ENCODE results near the gene FAM227A. TPM values are rescaled to one million over a fixed set of nuclear protein-coding genes. Genes with fewer than 3 reads are reported as not detected.

The FAM227A gene
- total and polyA plus RNA-seq, 2 of the 8 experiments (the other 6 are each of a cell fraction or from before 2014, with no cell fraction given): 2.1 to 3.9 TPM

- DNase-seq (ENCODE audit: low read depth in 1 of 2, low spot score in 2 of 2): no peak
- Histone ChIP-seq H2BK20ac (ENCODE audit: low read length) (no peak overlapping the region), H3K4me3 (ENCODE audit: extremely low read depth in 1 of 4, insufficient read depth in 2 of 4, low read depth in 3 of 4, low read length in 4 of 4) (no peak overlapping the region), H3K4me1 (replicated peaks in 1 of 4; ENCODE audit: control insufficient read depth in 3 of 4, insufficient read depth in 4 of 4, low read length in 3 of 4) (no peaks in the 10 kb centered on the region), H3K4me2 (ENCODE audit: insufficient read depth in 1 of 2, low read depth in 2 of 2, low read length in 2 of 2) (no peak overlapping the region), H3K27ac (ENCODE audit: low read depth, low read length) (no peak overlapping the region), H2BK12ac (ENCODE audit: low read depth, low read length) (no peak overlapping the region), H3K27me3 (replicated peaks in 1 of 4; ENCODE audit: control insufficient read depth in 3 of 4, extremely low read depth in 1 of 4, insufficient read depth in 3 of 4, low read length in 3 of 4) (no peaks in the 10 kb centered on the region), H3K18ac (ENCODE audit: extremely low read depth, low read length) (no peak overlapping the region), H3K23me2 (ENCODE audit: low read depth, low read length) (no peaks in the 10 kb centered on the region), H4K8ac (ENCODE audit: extremely low read depth, insufficient read depth, low read length) (no peak overlapping the region), H3K79me2 (ENCODE audit: control insufficient read depth in 1 of 2, insufficient read depth in 2 of 2, low read length in 2 of 2) (no peaks in the 10 kb centered on the region), H3K56ac (replicated peaks; ENCODE audit: insufficient read length, low read depth, low read length) (no peak overlapping the region), H3K79me1 (ENCODE audit: low read depth, low read length) (no peaks in the 10 kb centered on the region), H2BK15ac (ENCODE audit: low read length) (no peak overlapping the region), H3K14ac (ENCODE audit: insufficient read length) (no peak overlapping the region), H3K23ac (ENCODE audit: insufficient read length) (no peak overlapping the region), H3K36me3 (ENCODE audit: control insufficient read depth in 2 of 4, insufficient read depth in 4 of 4, low read length in 3 of 4) (peaks cover 0 to 10% (median 7%) of the 10 kb centered on the region in 4 experiments; a peak in 5 of 8 replicates), H3K9ac (replicated peaks in 1 of 4; ENCODE audit: extremely low read depth in 1 of 4, low read depth in 3 of 4, low read length in 3 of 4) (no peak overlapping the region), H4K20me1 (replicated peaks in 1 of 2; ENCODE audit: control insufficient read depth in 1 of 2, insufficient read depth in 2 of 2, low read length in 2 of 2) (no peaks in the 10 kb centered on the region), H2AK5ac (ENCODE audit: low read depth, low read length) (no peak overlapping the region), H3K4ac (replicated peaks; ENCODE audit: insufficient read length, low read depth, low read length) (no peak overlapping the region), H2BK120ac (replicated peaks; ENCODE audit: low read depth, low read length) (no peak overlapping the region), H4K91ac (replicated peaks; ENCODE audit: insufficient read length, low read length) (no peak overlapping the region), H4K5ac (ENCODE audit: insufficient read length, low read depth, low read length) (no peak overlapping the region), H3K9me3 (ENCODE audit: insufficient read depth in 2 of 2, low read depth in 1 of 2, low read length in 1 of 2) (no peaks in the 10 kb centered on the region), H2AFZ (ENCODE audit: low read length) (no peak overlapping the region), H2BK5ac (ENCODE audit: low read depth, low read length) (no peak overlapping the region)
- POLR2A ChIA-PET (ENCODE audit: partially characterized antibody): no interaction called here
- 95% methylated on average over 3 of the region's 3 CpGs; no CpG with 5 or more reads in 1 of the 2 experiments for WGBS, 2 experiments (ENCODE audit: extremely low coverage in 1 of 2, insufficient coverage in 1 of 2, insufficient read length in 1 of 2, insufficient replicate concordance in 2 of 2, low coverage in 1 of 2, low lambda C conversion rate in 2 of 2, missing lambda C conversion rate in 1 of 2)
- no peak for FAIRE-seq
- CTCF ChIA-PET (ENCODE audit: partially characterized antibody): no interaction called here
- no peak for TF ChIP-seq SUZ12 (IDR thresholded peaks at IDR 0.05; ENCODE audit: low read length)
- no peak for TF ChIP-seq SRF (IDR thresholded peaks at IDR 0.05; ENCODE audit: low read depth, low read length)
- no peak for TF ChIP-seq KDM5A (IDR thresholded peaks at IDR 0.05; ENCODE audit: low read length)
These were observed 17.5 kb downstream of the FAM227A start for GRCh38 chr22:38638728-38639127.
